Upper lobe of right lung (tissue), 1 donor: ENCODE data around the gene PSMA2. TPM values are rescaled to one million over a fixed set of nuclear protein-coding genes. Genes with fewer than 3 reads are reported as not detected.

Experiments
- ATAC-seq: fragments of 200-7000 bp; cut with Tn5 transposase; one replicate; pipeline ENCODE4 v1.9.1; 2020; ENCODE audit warnings: mild to moderate bottlenecking, moderate library complexity
- DNase-seq: peaks from one replicate; pipeline ENCODE4 v3.0.0-alpha.2; 2020
- H3K27ac ChIP-seq: fragments of 200-600 bp; one replicate; pipeline ENCODE4 v1.8.0; 2022
- H3K27me3 ChIP-seq: fragments of 200-600 bp; one replicate; pipeline ENCODE4 v1.8.0; 2022; ENCODE audit warnings: mild to moderate bottlenecking
- H3K36me3 ChIP-seq: fragments of 200-600 bp; one replicate; pipeline ENCODE4 v1.8.0; 2022
- H3K4me1 ChIP-seq: fragments of 200-600 bp; one replicate; pipeline ENCODE4 v1.8.0; 2022
- H3K4me3 ChIP-seq: fragments of 200-600 bp; one replicate; pipeline ENCODE4 v1.8.0; 2022; ENCODE audit warnings: mild to moderate bottlenecking
- H3K9me3 ChIP-seq: fragments of 200-600 bp; one replicate; pipeline ENCODE4 v1.8.0; 2022
- CTCF ChIP-seq: fragments of 200-600 bp; IDR thresholded peaks from one replicate; pipeline ENCODE4 v1.8.0; 2022; ENCODE audit warnings: antibody characterized with exemption
- intact Hi-C: fragments of 100-400 bp; cut with DNase I; formaldehyde crosslinking; loops from one replicate; pipeline ENCODE4 v1.11.0; 2022
- total RNA-seq: library from RNA; stranded (reverse); fragmentation: NEBNext Ultra II Directional; extraction: Animal tissue kit (Norgen Biotek cat#: 25700); gene quantifications from one replicate; pipeline ENCODE4 v1.2.1, GENCODE V29; 2021
- donor health status: DM: no; HTN: yes; CAD: no; lungs with severe emphysema.

PSMA2 gene
- total RNA-seq, 1 donor from 2014 or later: 55.1 TPM

GRCh38 chr7:42880392-42880791 is 51.6 kb downstream of the PSMA2 start:
- Histone ChIP-seq H3K27ac (no peak overlapping the region), H3K36me3 (no peaks in the 10 kb centered on the region), H3K4me1 (no peaks in the 10 kb centered on the region), H3K4me3 (no peak overlapping the region), H3K9me3 (no peaks in the 10 kb centered on the region), H3K27me3 (no peaks in the 10 kb centered on the region)
- DNase-seq: no peak
- TF ChIP-seq CTCF: no peak
- no peak for ATAC-seq
- intact Hi-C loops: loop anchor here (10.0 kb wide), 1 partner anchor 936 kb away; no protein-coding TSS in a partner anchor

GRCh38 chr7:42878303-42878702 is 53.7 kb downstream of the PSMA2 start:
- Histone ChIP-seq H3K9me3 (no peaks in the 10 kb centered on the region), H3K4me3 (no peak overlapping the region), H3K27me3 (no peaks in the 10 kb centered on the region), H3K27ac (no peak overlapping the region), H3K36me3 (no peaks in the 10 kb centered on the region), H3K4me1 (no peaks in the 10 kb centered on the region)
- no peak for DNase-seq
- TF ChIP-seq CTCF: no peak
- ATAC-seq: peak; percentile 60
- intact Hi-C loops: no loop called here

GRCh38 chr7:42877862-42878261 is 54.1 kb downstream of the PSMA2 start:
- intact Hi-C loops: no loop called here
- Histone ChIP-seq H3K4me1 (no peaks in the 10 kb centered on the region), H3K4me3 (no peak overlapping the region), H3K9me3 (no peaks in the 10 kb centered on the region), H3K27ac (no peak overlapping the region), H3K27me3 (no peaks in the 10 kb centered on the region), H3K36me3 (no peaks in the 10 kb centered on the region)
- ATAC-seq: peak; percentile 75
- no peak for DNase-seq
- TF ChIP-seq CTCF: no peak

GRCh38 chr7:42876182-42877068 is 55.5 kb downstream of the PSMA2 start:
- H3K27ac ChIP-seq: no peak overlapping the region
- DNase-seq: no peak
- H3K27me3 ChIP-seq: no peaks in the 10 kb centered on the region
- H3K4me1 ChIP-seq: no peaks in the 10 kb centered on the region
- intact Hi-C loops: no loop called here
- peak; percentile 93 for ATAC-seq
- no peak overlapping the region for H3K4me3 ChIP-seq
- no peaks in the 10 kb centered on the region for H3K36me3 ChIP-seq
- H3K9me3 ChIP-seq: no peaks in the 10 kb centered on the region
- TF ChIP-seq CTCF: peak; percentile 86

GRCh38 chr7:42869131-42870020 is 62.6 kb downstream of the PSMA2 start:
- no peak for TF ChIP-seq CTCF
- ATAC-seq: no peak
- Histone ChIP-seq H3K27ac (no peak overlapping the region), H3K36me3 (no peaks in the 10 kb centered on the region), H3K27me3 (no peaks in the 10 kb centered on the region), H3K4me3 (no peak overlapping the region), H3K4me1 (no peaks in the 10 kb centered on the region), H3K9me3 (no peaks in the 10 kb centered on the region)
- no peak for DNase-seq
- intact Hi-C loops: no loop called here
